Urothelium cell line (cell line): ENCODE results near the gene OR2AJ1.

Experiments used
- DNase-seq: peaks from one replicate; pipeline ENCODE4 v3.0.0; 2011; ENCODE audit warnings: low spot score, mixed read lengths
- FAIRE-seq: peaks from 2 replicates; lab custom pipeline; 2011; peaks lifted over from hg19 to GRCh38; lab: Jason Lieb, UNC

Gene OR2AJ1

GRCh38 chr1:247961791-247962190 lies 37.1 kb downstream of the OR2AJ1 start:
- DNase-seq (no peak), FAIRE-seq (no peak)

DNA sequence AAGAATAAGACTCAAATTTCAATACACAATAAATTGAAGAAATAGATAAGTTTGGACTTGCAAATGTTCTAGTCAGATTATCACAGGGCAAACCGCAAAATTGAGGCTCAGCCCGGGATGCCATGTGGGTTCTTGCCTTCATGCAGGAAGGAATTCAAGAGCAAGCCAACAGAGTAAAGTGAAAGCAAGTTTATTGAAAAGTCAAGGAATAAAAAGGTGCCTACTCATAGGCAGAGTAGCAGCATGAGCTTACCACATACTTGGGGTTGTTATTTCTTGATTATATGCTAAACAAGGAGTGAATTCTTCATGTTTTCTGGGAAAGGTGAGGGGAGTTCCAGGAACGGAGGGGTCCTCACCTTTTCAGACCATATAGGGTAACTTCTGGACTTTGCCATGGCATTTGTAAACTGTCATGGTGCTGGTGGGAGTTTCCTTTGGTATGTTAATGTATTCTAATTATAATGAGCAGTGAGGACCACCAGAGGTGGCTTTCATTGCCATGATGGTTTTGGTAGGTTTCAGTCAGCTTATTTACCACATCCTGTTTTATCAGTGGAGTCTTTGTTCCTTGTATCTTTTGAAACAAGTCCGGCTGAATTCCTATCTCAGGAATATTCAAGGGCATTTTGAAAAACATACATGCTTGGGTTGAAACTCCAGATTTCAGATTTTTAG lies 38.4 kb downstream of the OR2AJ1 start:
- no peak for FAIRE-seq
- DNase-seq, result peak; percentile 16

DNA sequence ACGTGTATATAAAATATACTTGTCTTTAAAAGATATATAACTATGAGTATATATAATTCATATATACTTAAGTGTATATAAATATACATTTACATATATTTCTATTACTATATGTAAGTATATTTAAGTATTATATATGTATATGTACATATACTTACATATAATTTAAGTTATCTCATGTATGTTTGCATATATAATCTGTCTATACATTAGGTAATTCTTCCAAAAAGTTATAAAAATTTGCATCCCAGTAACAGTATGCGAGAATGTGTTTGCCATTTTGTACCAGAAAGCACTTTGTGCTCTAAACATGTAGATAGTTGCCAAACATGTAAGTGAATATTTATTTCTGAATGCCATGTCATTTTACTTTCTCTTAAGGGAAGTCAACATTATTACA lies 40.2 kb downstream of the OR2AJ1 start, which contains the start of gene OR2AK2:
OR2AK2 (plus strand) TSS at position 301 of the 400 bp plus-strand sequence. CDS start 144 bp downstream, outside the sequence.
- no peak for FAIRE-seq
- no peak for DNase-seq

DNA sequence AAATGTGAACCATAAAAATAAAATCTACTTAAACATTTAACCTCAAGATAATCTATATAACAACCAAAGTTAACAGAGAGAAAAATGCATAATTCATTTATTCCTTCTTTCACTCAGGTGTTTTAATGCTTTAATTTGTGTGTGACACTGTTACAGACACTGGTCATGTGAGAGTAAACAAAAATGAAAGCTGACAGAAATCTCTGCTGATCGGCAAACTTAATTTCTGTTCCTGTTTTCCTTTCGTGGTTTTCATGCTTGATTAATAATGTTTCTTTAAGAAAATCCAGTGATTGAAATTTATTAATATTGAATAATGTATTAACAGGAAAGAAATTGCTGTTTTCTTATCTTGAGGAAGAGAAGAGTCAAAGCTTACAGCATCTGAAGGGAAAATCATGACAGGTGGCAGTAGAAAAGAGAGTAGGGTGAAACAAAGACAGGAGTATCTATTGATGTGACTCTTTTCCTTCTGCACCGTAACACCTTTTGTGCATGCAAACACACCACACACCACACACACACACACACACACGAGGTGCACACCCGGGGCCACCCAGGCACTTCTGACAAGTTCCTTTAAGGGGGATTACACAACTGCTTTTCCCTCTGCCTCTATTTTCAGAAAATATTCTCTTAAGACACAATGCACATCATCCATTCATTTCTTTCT lies 42.0 kb downstream of the OR2AJ1 start:
- FAIRE-seq (no peak), DNase-seq (no peak)
